GM18951 (cell line): Measurements from ENCODE around the gene CYYR1.

Experiments
- POLR2A ChIP-seq: IDR thresholded peaks from 4 replicates; pipeline ENCODE4 v1.6.1; 2011; ENCODE audit warnings: mild to moderate bottlenecking; ENCODE audit not compliant: insufficient read length, insufficient read depth; ENCODE audit errors: extremely low read depth
- in situ Hi-C: fragments of 300-500 bp; cut with MboI; formaldehyde crosslinking; loops from one replicate; pipeline ENCODE4 v1.12.0; 2022; ENCODE audit warnings: low sequenced_read_pairs, mixed read lengths, inconsistent platforms; ENCODE audit not compliant: unreplicated experiment

Gene CYYR1

GRCh38 chr21:26422706-26423105, 150.4 kb downstream of the CYYR1 start:
- in situ Hi-C loops = no loop called here
- no peak for TF ChIP-seq POLR2A

DNA sequence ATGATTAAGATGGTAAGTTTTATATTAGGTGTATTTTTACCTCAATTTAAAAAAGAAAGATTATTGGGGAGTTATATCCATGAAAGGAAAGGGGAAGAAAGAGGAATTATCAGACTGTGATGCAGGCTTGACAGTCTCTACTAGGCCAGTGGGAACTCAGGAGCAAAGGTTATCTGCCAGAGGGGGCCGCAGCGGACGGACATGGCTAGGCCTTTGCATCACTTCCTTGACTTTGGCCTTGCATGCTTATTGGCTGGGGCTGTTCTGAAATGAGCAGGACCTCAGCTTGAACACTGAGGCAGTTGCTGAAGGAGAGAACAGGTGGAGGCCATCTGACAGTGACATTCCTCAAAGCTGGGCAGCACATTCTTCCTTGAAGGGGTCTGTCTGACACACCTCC, 150.9 kb downstream of the CYYR1 start:
- in situ Hi-C loops = no loop called here
- no peak for TF ChIP-seq POLR2A

DNA sequence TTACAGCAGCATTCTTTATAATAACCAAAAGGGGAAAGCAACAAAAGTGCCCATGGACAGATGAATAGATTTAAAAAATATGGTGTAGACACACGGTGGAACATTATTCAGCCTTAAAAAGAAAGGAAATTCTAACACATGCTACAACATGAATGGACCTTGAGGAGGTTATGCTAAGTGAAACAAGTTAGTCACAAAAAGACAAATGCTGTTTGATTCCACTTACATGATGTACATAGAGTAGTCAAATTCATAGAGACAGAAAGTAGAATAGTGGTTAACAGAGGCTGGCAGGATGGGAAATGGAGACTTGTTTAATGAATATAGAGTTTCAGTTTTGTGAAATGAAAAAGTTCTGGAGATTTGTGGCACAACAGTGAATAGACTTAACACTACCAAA, 151.4 kb downstream of the CYYR1 start:
- no peak for TF ChIP-seq POLR2A
- in situ Hi-C loops = no loop called here
